Stimulated activated CD4-positive, alpha-beta T cell treated with anti-CD3 and anti-CD28 coated beads, Interleukin-15, amount 100 ng/mL, for 48 hours (primary cell): ENCODE measurements around the gene ARHGAP29.
A peak's percentile ranks its signal among the peaks of the same experiment; 100 is the strongest.

ENCODE experiments used
- DNase-seq, 2 donors: peaks; one replicate each; pipeline ENCODE4 v3.0.0-alpha.2; 2020; ENCODE audit warnings: low read depth in 2 of 2

The ARHGAP29 gene

GRCh38 chr1:94237291-94238226 is at the start of gene ARHGAP29:
TSS of gene ARHGAP29 (minus strand) at chr1:94237584. CDS start at chr1:94231611, 5,973 bp downstream.
- DNase-seq, result peak; percentile 31 to 56

GRCh38 chr1:94286864-94287437 is 49.6 kb upstream of the ARHGAP29 start:
- DNase-seq, result no peak

- no peak for DNase-seq
Observed at GRCh38 chr1:94285031-94285654, 47.8 kb upstream of the ARHGAP29 start.

GRCh38 chr1:94284476-94284875 is 47.1 kb upstream of the ARHGAP29 start:
- no peak for DNase-seq

GRCh38 chr1:94283462-94283861 is 46.1 kb upstream of the ARHGAP29 start:
- no peak for DNase-seq

- no peak for DNase-seq
Observed at GRCh38 chr1:94282143-94282711, 44.8 kb upstream of the ARHGAP29 start.

GRCh38 chr1:94281361-94282142 is 44.2 kb upstream of the ARHGAP29 start:
- no peak for DNase-seq

- DNase-seq, result no peak
Observed at GRCh38 chr1:94280541-94280940, 43.2 kb upstream of the ARHGAP29 start.

GRCh38 chr1:94279462-94279861 is 42.1 kb upstream of the ARHGAP29 start:
- no peak for DNase-seq

GRCh38 chr1:94279038-94279437 is 41.7 kb upstream of the ARHGAP29 start:
- no peak for DNase-seq

- no peak for DNase-seq
Observed at GRCh38 chr1:94276988-94277434, 39.6 kb upstream of the ARHGAP29 start.

GRCh38 chr1:94275083-94275482 is 37.7 kb upstream of the ARHGAP29 start:
- no peak for DNase-seq

- no peak for DNase-seq
Observed at GRCh38 chr1:94274561-94274960, 37.2 kb upstream of the ARHGAP29 start.

- DNase-seq, result no peak
Observed at GRCh38 chr1:94273111-94273510, 35.7 kb upstream of the ARHGAP29 start.

GRCh38 chr1:94272388-94272787 is 35.0 kb upstream of the ARHGAP29 start:
- DNase-seq, result no peak

GRCh38 chr1:94271373-94271772 is 34.0 kb upstream of the ARHGAP29 start:
- no peak for DNase-seq

GRCh38 chr1:94270801-94271203 is 33.4 kb upstream of the ARHGAP29 start:
- no peak for DNase-seq

- no peak for DNase-seq
Observed at GRCh38 chr1:94269921-94270320, 32.5 kb upstream of the ARHGAP29 start.

- no peak for DNase-seq
Observed at GRCh38 chr1:94265906-94266305, 28.5 kb upstream of the ARHGAP29 start.

GRCh38 chr1:94265011-94265422 is 27.6 kb upstream of the ARHGAP29 start:
- DNase-seq, result no peak

GRCh38 chr1:94260635-94261387 is 23.4 kb upstream of the ARHGAP29 start:
- DNase-seq, result no peak
